Activated CD8-positive, alpha-beta memory T cell treated with anti-CD3 and anti-CD28 coated beads, Interleukin-2, amount 50 U/mL, for 1 hour (primary cell): ENCODE data around the gene LRRC3.
"Not testable (repeated sequence)": the region's sequence is repeated elsewhere in the genome, so short reads cannot be mapped to it uniquely, and the experiment has no call there.

Experiments
- DNase-seq: peaks from one replicate; pipeline ENCODE4 v3.0.0-alpha.2; 2020; ENCODE audit errors: extremely low read depth

Gene LRRC3

GRCh38 chr21:44454747-44455523 is at the start of gene LRRC3:
Gene LRRC3, plus strand, starts transcription at chr21:44455510. Its CDS starts 1,135 bp downstream, at chr21:44456645.
- peak; percentile 27 for DNase-seq

GRCh38 chr21:44405948-44406872 is 49.1 kb upstream of the LRRC3 start:
- no peak for DNase-seq

- no peak for DNase-seq
Measured at GRCh38 chr21:44406953-44407352, 48.4 kb upstream of the LRRC3 start.

GRCh38 chr21:44407493-44407892 is 47.8 kb upstream of the LRRC3 start:
- DNase-seq, result no peak

GRCh38 chr21:44408226-44408625 is 47.1 kb upstream of the LRRC3 start:
- no peak for DNase-seq

GRCh38 chr21:44413566-44414290 is 41.6 kb upstream of the LRRC3 start:
- no peak for DNase-seq

- DNase-seq, result no peak
Measured at GRCh38 chr21:44414291-44415072, 40.8 kb upstream of the LRRC3 start.

- DNase-seq, result no peak
Measured at GRCh38 chr21:44415073-44416025, 40.0 kb upstream of the LRRC3 start.

GRCh38 chr21:44416193-44416592 is 39.1 kb upstream of the LRRC3 start:
- DNase-seq, result no peak

- DNase-seq, result not testable (repeated sequence)
Measured at GRCh38 chr21:44417621-44418107, 37.6 kb upstream of the LRRC3 start.

GRCh38 chr21:44418108-44418875 is 37.0 kb upstream of the LRRC3 start:
- DNase-seq, result no peak

- DNase-seq, result no peak
Measured at GRCh38 chr21:44418876-44419230, 36.5 kb upstream of the LRRC3 start.

GRCh38 chr21:44419679-44420078 is 35.6 kb upstream of the LRRC3 start:
- no peak for DNase-seq

GRCh38 chr21:44420416-44421205 is 34.7 kb upstream of the LRRC3 start:
- no peak for DNase-seq

GRCh38 chr21:44421901-44422840 is 33.1 kb upstream of the LRRC3 start:
- no peak for DNase-seq

GRCh38 chr21:44423312-44423821 is 31.9 kb upstream of the LRRC3 start:
- no peak for DNase-seq
